Ramos (cell line): ENCODE results near the gene HLA-G.
"Not testable (repeated sequence)": the region's sequence is repeated elsewhere in the genome, so short reads cannot be mapped to it uniquely, and the experiment has no call there.

Source experiments
- in situ Hi-C: fragments of 300-500 bp; cut with MboI; formaldehyde crosslinking; loops from one replicate; pipeline ENCODE4 v1.14.3; 2022; ENCODE audit warnings: low sequenced_read_pairs; ENCODE audit not compliant: unreplicated experiment

HLA-G gene

DNA sequence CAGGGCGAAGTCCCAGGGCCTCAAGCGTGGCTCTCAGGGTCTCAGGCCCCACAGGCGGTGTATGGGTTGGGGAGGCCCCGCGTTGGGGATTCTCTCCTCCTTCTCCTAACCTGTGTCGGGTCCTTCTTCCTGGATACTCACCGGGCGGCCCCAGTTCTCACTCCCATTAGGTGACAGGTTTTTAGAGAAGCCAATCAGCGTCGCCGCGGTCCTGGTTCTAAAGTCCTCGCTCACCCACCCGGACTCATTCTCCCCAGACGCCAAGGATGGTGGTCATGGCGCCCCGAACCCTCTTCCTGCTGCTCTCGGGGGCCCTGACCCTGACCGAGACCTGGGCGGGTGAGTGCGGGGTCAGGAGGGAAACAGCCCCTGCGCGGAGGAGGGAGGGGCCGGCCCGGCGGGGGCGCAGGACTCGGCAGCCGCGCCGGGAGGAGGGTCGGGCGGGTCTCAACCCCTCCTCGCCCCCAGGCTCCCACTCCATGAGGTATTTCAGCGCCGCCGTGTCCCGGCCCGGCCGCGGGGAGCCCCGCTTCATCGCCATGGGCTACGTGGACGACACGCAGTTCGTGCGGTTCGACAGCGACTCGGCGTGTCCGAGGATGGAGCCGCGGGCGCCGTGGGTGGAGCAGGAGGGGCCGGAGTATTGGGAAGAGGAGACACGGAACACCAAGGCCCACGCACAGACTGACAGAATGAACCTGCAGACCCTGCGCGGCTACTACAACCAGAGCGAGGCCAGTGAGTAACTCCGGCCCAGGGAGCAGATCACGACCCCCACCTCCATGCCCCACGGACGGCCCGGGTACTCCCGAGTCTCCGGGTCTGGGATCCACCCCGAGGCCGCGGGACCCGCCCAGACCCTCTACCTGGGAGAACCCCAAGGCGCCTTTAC is at the start of gene HLA-G:
Gene HLA-G (plus strand): TSS at position 247 of the 892 bp plus-strand sequence. CDS start 20 bp downstream, at position 267.
- in situ Hi-C loops, result loop anchor here (10.0 kb wide), 1 partner anchor 123 kb away; no protein-coding TSS in a partner anchor

DNA sequence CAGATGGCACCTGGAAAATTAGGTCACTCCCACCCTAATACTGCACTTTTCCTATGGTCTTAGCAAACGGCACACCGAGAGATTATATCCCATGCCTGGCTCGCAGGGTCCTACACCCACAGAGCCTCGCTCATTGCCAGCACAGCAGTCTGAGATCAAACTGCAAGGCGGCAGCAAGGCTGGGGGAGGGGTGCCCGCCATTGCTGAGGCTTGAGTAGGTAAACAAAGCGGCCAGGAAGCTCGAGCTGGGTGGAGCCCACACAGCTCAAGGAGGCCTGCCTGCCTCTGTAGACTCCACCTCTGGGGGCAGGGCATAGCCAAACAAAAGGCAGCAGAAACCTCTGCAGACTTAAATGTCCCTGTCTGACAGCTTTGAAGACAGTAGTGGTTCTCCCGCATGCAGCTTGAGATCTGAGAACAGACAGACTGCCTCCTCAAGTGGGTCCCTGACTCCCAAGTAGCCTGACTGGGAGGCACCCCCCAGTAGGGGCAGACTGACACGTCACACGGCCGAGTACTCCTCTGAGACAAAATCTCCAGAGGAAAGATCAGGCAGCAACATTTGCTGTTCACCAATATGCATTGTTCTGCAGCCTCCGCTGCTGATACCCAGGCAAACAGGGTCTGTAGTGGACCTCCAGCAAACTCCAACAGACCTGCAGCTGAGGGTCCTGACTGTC is 47.5 kb upstream of the HLA-G start:
- in situ Hi-C loops, result not testable (repeated sequence)

DNA sequence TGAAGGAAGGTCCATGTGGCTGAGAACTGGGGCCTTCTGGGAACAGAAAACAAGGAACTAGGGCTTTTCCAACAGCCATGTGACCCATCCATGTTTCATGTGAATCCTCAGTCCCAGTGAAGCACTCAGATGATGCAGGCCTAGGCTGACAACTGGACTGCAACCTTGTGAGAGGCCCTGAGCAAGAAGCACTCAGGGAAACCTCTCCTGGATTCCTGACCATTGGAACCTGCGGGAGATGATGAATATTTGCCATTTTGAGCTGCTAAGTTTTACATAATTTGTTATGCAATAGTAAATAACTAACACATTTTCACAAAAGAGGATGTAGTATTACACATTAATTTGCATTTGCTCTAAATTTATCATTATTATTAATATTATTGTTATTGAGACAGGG is 38.4 kb upstream of the HLA-G start:
- in situ Hi-C loops, result no loop called here

DNA sequence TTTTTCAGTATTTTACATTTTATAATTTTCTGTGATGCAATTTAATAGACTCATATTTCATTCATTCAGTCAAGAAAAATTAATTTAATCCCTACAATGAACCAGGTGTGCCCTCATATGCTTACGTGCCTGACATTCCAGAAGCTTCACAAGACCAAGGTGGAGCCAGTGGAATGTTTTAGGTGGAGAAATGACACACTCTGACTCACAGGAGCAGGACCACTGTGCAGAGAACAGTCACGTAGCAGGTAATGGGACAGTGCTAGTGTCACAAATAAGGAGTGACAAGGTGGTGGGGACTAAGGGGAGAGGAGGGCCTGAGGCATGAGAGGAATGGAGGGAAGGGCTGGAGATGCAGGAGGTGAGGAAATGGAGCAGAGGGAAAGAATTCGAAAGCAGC is 37.0 kb upstream of the HLA-G start:
- in situ Hi-C loops, result no loop called here

DNA sequence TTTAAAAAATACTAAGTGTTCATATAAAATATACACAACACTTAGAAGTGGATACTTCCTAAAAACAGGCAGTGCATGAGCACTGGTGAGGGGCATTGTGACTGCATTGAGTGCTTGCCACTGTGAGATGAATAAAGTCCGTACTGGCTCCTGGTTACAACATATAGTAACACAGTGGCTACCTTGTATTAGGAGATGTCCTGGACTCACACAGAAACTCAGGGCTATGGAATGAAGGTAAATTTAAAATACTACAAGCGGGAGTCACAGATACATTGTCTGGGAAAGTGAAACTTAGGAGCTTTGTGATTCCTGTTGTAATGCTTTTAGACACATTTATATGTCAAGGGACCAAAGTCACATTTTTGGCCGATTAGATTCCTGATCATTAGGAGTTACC is 36.5 kb upstream of the HLA-G start:
- in situ Hi-C loops, result no loop called here

DNA sequence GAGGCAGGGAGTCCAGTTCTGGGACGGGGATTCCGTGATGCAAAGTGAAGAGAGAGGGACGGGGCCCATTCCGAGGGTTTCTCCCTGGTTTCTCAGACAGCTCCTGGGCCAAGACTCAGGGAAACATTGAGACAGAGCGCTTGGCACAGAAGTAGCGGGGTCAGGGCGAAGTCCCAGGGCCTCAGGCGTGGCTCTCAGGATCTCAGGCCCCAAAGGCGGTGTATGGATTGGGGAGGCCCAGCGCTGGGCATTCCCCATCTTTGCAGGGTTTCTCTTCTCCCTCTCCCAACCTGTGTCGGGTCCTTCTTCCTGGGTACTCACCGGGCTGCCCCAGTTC is 35.9 kb upstream of the HLA-G start:
- in situ Hi-C loops, result no loop called here

DNA sequence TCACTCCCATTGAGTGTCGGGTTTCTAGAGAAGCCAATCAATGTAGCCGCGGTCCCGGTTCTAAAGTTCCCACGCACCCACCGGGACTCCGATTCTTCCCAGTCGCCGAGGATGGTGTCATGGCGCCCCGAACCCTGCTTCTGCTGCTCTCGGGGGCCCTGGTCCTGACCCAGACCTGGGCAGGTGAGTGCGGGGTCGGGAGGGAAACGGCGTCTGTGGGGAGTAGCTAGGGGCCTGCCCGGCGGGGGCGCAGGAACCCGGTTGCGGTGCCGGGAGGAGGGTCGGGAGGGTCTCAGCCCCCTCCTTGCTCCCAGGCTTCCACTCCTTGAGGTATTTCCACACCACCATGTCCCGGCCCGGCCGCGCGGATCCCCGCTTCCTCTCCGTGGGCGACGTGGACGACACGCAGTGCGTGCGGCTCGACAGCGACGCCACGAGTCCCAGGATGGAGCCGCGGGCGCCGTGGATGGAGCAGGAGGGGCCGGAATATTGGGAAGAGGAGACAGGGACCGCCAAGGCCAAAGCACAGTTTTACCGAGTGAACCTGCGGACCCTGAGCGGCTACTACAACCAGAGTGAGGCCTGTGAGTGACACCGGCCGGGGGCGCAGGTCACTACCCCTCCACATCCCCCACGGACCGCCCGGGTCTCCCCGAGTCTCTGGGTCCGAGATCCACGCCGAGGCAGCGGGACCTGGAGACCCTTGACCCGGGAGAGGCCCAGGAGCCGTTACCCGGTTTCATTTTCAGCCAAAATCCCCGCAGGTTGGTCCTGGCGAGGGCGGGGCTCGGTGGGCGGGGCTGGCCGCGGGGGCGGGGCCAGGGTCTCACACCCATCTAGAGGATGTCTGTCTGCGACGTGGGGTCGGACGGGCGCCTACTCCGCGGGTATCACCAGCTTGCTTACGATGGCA is 35.2 kb upstream of the HLA-G start:
- in situ Hi-C loops, result no loop called here

DNA sequence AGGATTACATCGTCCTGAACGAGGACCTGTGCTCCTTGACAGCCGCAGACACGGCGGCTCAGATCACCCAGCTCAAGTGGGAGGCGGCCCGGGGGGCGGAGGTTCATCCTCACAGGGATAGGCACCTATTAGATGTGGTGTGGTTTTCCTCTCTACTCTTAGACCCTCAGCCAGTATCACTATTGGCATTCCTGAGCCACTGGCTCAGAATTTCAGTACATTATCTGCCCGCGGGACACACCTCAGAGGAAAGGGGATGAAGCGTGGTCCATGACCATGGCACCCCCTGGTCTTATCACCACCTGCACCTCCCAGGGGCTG is 34.6 kb upstream of the HLA-G start:
- in situ Hi-C loops, result no loop called here

DNA sequence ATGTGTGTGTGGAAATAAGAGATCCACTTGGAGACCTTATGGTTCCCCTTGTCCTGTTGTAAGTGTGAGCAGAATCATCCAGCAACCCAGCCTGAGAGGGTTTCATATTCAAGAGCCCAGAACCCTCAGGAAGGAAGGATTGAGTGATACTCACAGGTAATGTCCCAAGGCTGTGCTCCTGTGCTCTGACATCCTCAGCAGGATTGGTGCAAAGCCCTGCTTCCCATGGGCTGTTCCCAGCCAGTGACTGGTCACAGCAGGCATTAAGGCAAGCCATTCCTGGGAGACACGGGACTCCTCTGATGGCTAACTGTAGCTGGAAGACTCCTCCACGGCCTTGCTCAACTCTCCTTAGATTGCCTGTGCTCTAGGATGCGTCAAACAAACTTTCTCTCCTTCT is 33.8 kb upstream of the HLA-G start:
- in situ Hi-C loops, result no loop called here

DNA sequence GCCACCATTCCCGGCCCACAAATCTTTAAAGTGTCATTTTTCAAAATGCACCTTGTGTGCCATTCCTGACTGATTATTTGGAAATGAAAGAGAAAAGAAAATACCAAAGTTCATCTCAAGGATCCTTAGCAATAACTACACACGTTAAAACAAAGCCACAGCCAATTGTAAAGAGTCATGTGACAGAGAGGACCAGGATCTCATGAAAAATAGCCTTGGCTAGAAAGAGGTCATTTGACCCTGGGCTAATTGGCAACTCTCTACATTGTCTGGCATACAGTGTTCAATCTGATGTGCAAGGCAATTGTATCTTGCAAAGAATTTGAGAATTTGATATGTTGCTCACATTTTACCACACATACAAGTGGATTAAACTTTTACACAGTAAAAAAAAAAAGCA is 31.6 kb upstream of the HLA-G start:
- in situ Hi-C loops, result no loop called here

DNA sequence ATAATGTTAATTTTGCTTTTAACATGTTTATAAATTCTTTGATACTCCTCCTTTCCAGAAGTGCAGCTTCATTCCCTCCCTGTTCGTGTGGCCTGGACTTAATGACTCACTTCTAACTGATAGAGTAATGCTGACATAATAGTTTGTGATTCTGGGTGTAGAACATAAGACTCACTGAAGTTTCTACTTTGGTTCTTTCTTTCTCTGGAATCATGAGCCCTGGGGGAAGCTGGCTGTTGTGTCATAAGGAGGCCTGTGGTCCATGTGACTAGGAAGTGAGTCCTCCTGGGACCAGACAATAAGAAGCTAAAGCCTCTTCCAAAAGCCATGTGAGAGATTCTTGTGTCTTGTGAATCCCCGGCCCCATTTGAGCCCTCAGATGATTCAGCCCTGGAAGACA is 30.5 kb upstream of the HLA-G start:
- in situ Hi-C loops, result no loop called here

DNA sequence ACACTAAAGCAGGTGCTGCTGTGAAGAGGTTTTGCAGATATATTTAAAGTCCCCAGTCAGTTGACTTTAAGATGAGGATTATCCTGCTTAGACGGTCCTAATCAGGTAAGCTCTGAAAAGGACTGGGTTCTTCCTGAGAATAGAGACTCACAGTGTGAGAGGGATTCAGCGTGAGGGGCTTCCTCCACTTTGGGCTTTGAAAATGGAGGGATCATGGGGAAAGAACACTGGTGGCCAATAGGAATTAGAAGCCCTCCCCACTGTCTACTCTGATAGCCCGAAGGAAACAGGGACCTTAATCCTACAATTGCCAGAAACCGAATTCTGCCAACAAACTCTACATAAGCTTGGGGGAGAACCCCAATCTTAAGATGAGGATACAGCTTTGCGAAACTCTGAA is 29.7 kb upstream of the HLA-G start:
- in situ Hi-C loops, result no loop called here

DNA sequence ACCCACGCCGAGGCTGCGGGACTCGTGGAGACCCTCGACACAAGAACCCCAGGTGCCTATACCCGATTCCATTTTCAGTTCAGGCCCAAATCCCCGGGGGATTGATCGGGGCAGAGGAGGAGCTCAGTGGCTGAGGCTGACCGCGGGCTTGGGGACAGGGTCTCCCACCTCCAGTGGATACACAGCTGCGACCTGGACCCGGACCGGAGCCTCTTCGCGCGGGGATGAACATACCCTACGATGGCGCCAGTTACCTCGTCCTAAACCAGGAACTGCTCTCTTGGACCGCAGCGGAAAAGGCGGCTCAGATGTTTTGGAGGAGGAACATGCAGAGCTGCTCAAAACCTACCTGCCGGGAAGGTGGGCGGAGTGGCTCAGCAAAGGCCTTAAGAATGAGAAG is 27.4 kb upstream of the HLA-G start:
- in situ Hi-C loops, result no loop called here

DNA sequence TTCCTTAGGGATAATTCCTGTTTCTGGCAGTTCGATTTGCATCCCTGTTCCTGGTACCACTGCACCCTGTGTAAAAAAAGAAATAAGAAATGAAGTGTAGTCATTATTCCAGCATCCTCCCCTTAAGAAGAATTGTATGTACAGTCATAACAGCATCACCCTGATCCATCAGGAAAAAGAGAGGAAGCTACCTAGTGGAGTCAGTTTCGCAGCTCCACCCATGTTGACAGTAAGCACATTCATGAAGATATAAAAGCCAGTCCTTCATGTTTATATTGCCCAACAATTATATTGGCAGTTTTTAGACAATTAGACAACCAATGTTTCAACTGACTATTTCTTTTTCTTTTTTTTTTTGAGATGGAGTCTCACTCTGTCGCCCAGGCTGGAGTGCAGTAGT is 21.2 kb upstream of the HLA-G start:
- in situ Hi-C loops, result no loop called here

DNA sequence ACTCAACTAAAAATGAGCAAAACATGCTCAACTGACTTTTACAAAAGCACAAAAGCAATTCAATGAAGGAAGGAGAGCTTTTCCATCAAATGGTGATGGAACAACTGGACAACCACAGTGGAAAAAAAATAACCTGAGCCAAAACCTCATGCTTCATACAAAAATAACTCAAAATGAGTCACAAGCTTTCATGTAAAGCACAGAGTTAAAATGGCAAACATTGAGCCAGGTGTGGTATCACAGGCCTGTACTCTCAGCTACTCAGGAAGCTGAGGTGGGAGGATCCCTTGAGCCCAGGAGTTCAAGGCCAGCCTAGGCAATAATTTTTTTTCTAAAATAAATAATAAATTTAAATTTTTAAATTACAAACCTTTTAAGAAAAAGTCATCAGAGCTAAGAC is 18.4 kb upstream of the HLA-G start:
- in situ Hi-C loops, result no loop called here

DNA sequence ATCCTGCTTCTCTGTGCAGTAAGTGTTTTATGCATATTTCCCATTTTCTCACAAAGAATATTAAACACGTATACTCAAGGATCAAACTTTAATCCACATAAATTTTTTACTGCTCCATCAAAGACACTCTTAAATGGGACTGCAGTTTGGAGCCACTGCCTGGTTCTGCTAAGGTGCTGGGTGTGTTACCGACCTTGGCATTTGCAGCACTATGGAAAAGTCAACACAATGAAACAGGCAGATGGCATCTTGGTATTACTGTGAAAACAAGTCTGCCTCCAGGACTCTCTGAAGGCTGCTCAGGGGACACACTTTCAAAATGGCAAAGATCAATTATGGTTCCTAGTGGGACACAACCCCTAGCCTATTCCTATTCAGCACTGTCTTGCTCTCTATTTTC is 17.3 kb upstream of the HLA-G start:
- in situ Hi-C loops, result no loop called here

DNA sequence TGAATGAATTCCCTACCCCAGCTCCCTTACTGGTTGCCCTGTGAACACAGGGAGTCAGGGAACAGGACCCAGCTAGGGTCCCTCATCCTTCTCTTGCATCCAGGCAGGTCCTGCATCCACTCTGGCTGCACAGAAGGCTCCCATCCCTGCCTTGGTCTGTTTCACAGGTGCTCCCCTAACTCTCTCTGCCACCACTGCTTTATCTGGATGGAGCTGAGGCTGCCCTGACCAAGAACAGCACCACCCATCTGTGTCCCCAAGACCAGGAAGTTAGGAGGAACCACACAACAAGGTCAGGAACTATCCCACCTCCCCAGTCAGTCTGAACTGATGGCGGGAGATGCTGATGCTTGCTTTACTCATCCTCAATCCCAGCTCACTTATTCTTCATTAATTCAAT is 16.2 kb upstream of the HLA-G start:
- in situ Hi-C loops, result no loop called here

DNA sequence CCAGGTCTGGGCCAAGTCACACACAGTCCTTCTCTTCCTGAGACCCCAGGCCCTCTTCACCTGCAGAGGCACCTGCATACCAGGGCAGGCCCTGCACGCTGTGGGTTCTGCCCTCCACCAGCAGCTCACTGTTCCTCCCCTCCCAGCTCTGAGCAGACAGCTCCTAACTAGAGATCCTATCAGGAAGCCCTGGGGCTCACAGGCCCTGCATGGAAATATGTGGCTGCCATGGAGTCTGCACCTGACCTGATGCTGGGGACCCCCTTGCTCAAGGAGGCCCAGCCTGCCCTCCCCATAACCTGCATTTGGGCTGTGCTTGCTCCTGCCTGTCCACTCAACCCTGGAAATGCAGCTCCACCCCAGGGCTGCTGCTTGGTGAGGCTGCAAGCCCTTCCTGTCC is 14.6 kb upstream of the HLA-G start:
- in situ Hi-C loops, result no loop called here

DNA sequence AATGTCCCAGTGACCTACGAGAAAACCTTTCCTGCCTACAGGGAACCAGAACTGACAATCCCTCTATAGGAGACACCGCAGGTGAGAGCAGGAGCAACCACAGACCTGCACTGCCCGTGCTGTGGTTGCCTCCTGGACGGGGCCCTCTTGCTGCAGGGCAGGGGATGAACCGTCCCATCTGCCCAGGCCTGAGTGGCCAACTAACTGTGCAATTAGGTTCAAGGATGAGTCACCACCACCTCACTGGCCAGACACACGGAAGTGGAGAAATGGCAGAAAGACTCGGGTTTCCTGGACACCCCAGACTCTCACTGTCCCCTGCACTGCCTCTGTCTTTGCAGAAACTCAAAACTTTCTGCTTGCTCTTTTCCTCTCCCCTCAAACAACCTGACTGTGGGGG is 13.8 kb upstream of the HLA-G start:
- in situ Hi-C loops, result no loop called here

DNA sequence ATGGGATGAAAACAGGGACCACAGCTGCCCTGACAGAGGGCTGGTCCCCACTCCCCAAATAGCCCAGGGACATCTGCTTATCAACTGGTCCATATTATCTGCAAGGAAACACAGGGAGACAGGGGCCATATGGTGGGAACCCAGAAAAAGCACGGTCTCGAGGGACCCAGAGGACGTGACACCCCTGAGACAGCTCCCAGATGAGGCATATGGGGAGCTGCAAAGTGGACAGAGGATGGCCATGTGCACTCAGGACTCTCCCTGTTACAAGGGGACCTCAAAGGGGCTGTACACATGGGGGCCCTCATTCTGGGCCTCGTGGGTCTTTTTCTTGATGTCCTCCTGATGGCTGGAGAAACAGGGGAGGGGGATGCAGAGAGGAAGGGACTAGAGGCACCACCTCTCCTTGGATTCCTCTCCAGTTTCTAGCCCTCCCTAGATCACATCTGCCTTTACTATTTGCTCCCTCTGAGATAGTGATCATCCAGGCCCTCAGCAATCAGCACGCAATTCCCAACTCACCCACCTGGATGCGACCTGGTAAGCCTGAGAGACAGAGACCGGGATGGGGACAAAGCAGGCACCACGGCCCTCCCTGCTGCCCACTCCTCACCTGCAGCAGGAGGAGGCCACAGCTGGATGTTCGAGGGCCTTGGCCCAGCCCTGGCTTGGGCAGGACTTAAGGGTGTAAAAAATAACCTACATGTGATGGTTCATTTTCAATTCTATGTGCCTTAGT is 13.1 kb upstream of the HLA-G start:
- in situ Hi-C loops, result no loop called here
